SK-N-SH treated with all-trans-retinoic acid at 6 μM for 48 hours (cell line): ENCODE data around the gene CALML6.

Experiments
- ATAC-seq: fragments of 200-7000 bp; cut with Tn5 transposase; 3 replicates; pipeline ENCODE4 v1.9.1; 2020; ENCODE audit warnings: mild to moderate bottlenecking, moderate library complexity
- ARNTL ChIP-seq: fragments of 450-650 bp; formaldehyde crosslinking; IDR thresholded peaks from 2 replicates; pipeline ENCODE4 v1.5.0; 2020; ENCODE audit warnings: low read depth, mild to moderate bottlenecking, moderate library complexity, borderline replicate concordance
- BACH2 ChIP-seq: fragments of 250-450 bp; sonication (Bioruptor Pico); IDR thresholded peaks from 2 replicates; pipeline ENCODE4 v1.9.0; 2021; ENCODE audit warnings: mild to moderate bottlenecking, borderline replicate concordance
- CSDC2 ChIP-seq: fragments of 250-450 bp; sonication (Bioruptor Pico); IDR thresholded peaks from 2 replicates; pipeline ENCODE4 v1.5.0; 2020; ENCODE audit warnings: mild to moderate bottlenecking, moderate library complexity
- GLIS3 ChIP-seq: fragments of 250-450 bp; sonication (Bioruptor Pico); IDR thresholded peaks from 2 replicates; pipeline ENCODE4 v1.5.0; 2020; ENCODE audit warnings: mild to moderate bottlenecking, moderate library complexity
- ISL1 ChIP-seq: fragments of 250-450 bp; sonication (Bioruptor Pico); IDR thresholded peaks from 2 replicates; pipeline ENCODE4 v2.1.2; 2022; ENCODE audit warnings: mild to moderate bottlenecking, moderate library complexity
- OSR1 ChIP-seq: fragments of 250-450 bp; sonication (Bioruptor Pico); IDR thresholded peaks from 2 replicates; pipeline ENCODE4 v1.8.0; 2022; ENCODE audit warnings: moderate library complexity, mild to moderate bottlenecking, inconsistent platforms
- PPARA ChIP-seq: fragments of 250-450 bp; sonication (Bioruptor Pico); IDR thresholded peaks from 2 replicates; pipeline ENCODE4 v1.5.0; 2020; ENCODE audit warnings: mild to moderate bottlenecking, borderline replicate concordance
- RARB ChIP-seq: fragments of 250-450 bp; sonication (Bioruptor Pico); IDR thresholded peaks from 2 replicates; pipeline ENCODE4 v1.8.0; 2021; ENCODE audit warnings: mild to moderate bottlenecking, moderate library complexity
- SNAI2 ChIP-seq: fragments of 250-450 bp; sonication (Bioruptor Pico); IDR thresholded peaks from 2 replicates; pipeline ENCODE4 v1.5.0; 2020; ENCODE audit warnings: mild to moderate bottlenecking, moderate library complexity
- TCF4 ChIP-seq: fragments of 250-450 bp; sonication (Bioruptor Pico); IDR thresholded peaks from 2 replicates; pipeline ENCODE4 v1.8.0; 2021; ENCODE audit warnings: mild to moderate bottlenecking, moderate library complexity, borderline replicate concordance
- TOX ChIP-seq: fragments of 250-450 bp; sonication (Bioruptor Pico); IDR thresholded peaks from 2 replicates; pipeline ENCODE4 v1.8.0; 2021; ENCODE audit warnings: mild to moderate bottlenecking, moderate library complexity, borderline replicate concordance
- ZC3H10 ChIP-seq: fragments of 250-450 bp; sonication (Bioruptor Pico); IDR thresholded peaks from 2 replicates; pipeline ENCODE4 v1.5.1; 2021; ENCODE audit warnings: mild to moderate bottlenecking, moderate library complexity
- ZFP3 ChIP-seq: fragments of 250-450 bp; sonication (Bioruptor Pico); IDR thresholded peaks from 2 replicates; pipeline ENCODE4 v1.5.0; 2020; ENCODE audit warnings: mild to moderate bottlenecking, moderate library complexity
- ZNF565 ChIP-seq: fragments of 450-650 bp; formaldehyde crosslinking; conservative IDR thresholded peaks from 2 replicates; pipeline ENCODE4 v1.5.0; 2020; ENCODE audit warnings: low read depth, mild to moderate bottlenecking, moderate library complexity
- ZNF70 ChIP-seq: fragments of 450-650 bp; formaldehyde crosslinking; IDR thresholded peaks from 2 replicates; pipeline ENCODE4 v1.5.0; 2020; ENCODE audit warnings: mild to moderate bottlenecking, moderate library complexity
- ZNF8 ChIP-seq: fragments of 450-650 bp; formaldehyde crosslinking; IDR thresholded peaks from 2 replicates; pipeline ENCODE4 v1.5.0; 2020; ENCODE audit warnings: mild to moderate bottlenecking, moderate library complexity
- TF ChIP-seq, protein P1 (sequence below): fragments of 250-450 bp; sonication (Bioruptor Pico); IDR thresholded peaks from 2 replicates; pipeline ENCODE4 v1.5.1; 2021; ENCODE audit warnings: mild to moderate bottlenecking, moderate library complexity
- TF ChIP-seq, protein P2 (sequence below): fragments of 250-450 bp; sonication (Bioruptor Pico); IDR thresholded peaks from 2 replicates; pipeline ENCODE4 v1.5.1; 2020; ENCODE audit warnings: low read depth, mild to moderate bottlenecking, moderate library complexity
- TF ChIP-seq, protein P3 (sequence below): fragments of 250-450 bp; sonication (Bioruptor Pico); IDR thresholded peaks from 2 replicates; pipeline ENCODE4 v1.5.0; 2020; ENCODE audit warnings: mild to moderate bottlenecking, moderate library complexity
- TF ChIP-seq, protein P4 (sequence below): fragments of 250-450 bp; sonication (Bioruptor Pico); IDR thresholded peaks from 2 replicates; pipeline ENCODE4 v1.8.0; 2020; ENCODE audit warnings: mild to moderate bottlenecking, moderate library complexity, borderline replicate concordance
- TF ChIP-seq, protein P5 (sequence below): fragments of 250-450 bp; sonication (Bioruptor Pico); IDR thresholded peaks from 2 replicates; pipeline ENCODE4 v1.8.0; 2021; ENCODE audit warnings: low read depth, mild to moderate bottlenecking, moderate library complexity, borderline replicate concordance

CALML6 gene, protein sequence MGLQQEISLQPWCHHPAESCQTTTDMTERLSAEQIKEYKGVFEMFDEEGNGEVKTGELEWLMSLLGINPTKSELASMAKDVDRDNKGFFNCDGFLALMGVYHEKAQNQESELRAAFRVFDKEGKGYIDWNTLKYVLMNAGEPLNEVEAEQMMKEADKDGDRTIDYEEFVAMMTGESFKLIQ

DNA sequence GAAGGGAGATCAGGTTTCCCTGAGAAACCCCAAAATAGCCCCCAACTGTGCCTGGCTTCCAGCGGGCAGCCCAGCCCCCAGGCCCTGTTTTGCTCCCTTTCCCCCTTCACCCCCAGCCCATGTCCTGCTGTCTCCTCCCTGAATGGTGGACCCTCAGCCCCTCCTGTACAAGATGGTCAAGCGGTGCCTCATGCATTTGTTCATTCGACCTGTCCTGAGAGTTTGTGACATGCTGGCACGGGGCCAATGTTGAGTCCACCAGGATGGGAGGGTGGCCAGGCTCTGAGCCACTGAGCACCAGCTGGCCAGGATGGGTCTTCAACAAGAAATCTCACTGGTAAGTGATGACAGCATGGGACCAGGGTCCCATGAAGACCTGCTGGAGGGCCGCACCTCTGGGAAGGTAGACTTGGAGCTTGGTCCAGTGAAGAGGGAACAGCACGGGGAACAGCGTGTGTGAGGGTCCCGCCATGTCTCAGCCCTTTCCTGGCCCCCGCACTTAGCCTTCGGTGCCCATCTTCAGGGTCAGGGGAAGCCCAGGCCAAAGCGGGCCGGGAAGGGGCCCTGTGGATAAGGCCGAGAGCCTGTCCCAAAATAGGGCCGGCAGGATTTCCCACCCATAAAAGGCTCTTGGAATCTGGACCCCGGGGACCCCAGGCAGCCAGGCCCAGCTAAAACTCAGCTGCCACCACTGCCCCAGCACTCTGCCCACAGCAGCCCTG is at the start of gene CALML6:
Gene CALML6 (plus strand): TSS at position 290 of the 722 bp plus-strand sequence. CDS start 21 bp downstream, at position 311.
- TF ChIP-seq PPARA (CRISPR knock-in tag), result no peak
- TF ChIP-seq RARB (CRISPR knock-in tag), result no peak
- TF ChIP-seq ZFP3 (CRISPR knock-in tag), result no peak
- TF ChIP-seq, protein P1, sequence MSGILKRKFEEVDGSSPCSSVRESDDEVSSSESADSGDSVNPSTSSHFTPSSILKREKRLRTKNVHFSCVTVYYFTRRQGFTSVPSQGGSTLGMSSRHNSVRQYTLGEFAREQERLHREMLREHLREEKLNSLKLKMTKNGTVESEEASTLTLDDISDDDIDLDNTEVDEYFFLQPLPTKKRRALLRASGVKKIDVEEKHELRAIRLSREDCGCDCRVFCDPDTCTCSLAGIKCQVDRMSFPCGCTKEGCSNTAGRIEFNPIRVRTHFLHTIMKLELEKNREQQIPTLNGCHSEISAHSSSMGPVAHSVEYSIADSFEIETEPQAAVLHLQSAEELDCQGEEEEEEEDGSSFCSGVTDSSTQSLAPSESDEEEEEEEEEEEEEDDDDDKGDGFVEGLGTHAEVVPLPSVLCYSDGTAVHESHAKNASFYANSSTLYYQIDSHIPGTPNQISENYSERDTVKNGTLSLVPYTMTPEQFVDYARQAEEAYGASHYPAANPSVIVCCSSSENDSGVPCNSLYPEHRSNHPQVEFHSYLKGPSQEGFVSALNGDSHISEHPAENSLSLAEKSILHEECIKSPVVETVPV (CRISPR knock-in tag), result no peak
- TF ChIP-seq, protein P2, sequence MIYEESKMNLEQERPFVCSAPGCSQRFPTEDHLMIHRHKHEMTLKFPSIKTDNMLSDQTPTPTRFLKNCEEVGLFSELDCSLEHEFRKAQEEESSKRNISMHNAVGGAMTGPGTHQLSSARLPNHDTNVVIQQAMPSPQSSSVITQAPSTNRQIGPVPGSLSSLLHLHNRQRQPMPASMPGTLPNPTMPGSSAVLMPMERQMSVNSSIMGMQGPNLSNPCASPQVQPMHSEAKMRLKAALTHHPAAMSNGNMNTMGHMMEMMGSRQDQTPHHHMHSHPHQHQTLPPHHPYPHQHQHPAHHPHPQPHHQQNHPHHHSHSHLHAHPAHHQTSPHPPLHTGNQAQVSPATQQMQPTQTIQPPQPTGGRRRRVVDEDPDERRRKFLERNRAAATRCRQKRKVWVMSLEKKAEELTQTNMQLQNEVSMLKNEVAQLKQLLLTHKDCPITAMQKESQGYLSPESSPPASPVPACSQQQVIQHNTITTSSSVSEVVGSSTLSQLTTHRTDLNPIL (CRISPR knock-in tag), result no peak
- no peak for TF ChIP-seq OSR1 (CRISPR knock-in tag)
- TF ChIP-seq TCF4 (CRISPR knock-in tag), result no peak
- TF ChIP-seq, protein P3, sequence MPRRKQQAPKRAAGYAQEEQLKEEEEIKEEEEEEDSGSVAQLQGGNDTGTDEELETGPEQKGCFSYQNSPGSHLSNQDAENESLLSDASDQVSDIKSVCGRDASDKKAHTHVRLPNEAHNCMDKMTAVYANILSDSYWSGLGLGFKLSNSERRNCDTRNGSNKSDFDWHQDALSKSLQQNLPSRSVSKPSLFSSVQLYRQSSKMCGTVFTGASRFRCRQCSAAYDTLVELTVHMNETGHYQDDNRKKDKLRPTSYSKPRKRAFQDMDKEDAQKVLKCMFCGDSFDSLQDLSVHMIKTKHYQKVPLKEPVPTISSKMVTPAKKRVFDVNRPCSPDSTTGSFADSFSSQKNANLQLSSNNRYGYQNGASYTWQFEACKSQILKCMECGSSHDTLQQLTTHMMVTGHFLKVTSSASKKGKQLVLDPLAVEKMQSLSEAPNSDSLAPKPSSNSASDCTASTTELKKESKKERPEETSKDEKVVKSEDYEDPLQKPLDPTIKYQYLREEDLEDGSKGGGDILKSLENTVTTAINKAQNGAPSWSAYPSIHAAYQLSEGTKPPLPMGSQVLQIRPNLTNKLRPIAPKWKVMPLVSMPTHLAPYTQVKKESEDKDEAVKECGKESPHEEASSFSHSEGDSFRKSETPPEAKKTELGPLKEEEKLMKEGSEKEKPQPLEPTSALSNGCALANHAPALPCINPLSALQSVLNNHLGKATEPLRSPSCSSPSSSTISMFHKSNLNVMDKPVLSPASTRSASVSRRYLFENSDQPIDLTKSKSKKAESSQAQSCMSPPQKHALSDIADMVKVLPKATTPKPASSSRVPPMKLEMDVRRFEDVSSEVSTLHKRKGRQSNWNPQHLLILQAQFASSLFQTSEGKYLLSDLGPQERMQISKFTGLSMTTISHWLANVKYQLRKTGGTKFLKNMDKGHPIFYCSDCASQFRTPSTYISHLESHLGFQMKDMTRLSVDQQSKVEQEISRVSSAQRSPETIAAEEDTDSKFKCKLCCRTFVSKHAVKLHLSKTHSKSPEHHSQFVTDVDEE (CRISPR knock-in tag), result no peak
- TF ChIP-seq BACH2 (CRISPR knock-in tag), result no peak
- no peak for TF ChIP-seq SNAI2 (CRISPR knock-in tag)
- TF ChIP-seq ZC3H10 (CRISPR knock-in tag), result no peak
- TF ChIP-seq ARNTL, result no peak
- TF ChIP-seq, protein P4, sequence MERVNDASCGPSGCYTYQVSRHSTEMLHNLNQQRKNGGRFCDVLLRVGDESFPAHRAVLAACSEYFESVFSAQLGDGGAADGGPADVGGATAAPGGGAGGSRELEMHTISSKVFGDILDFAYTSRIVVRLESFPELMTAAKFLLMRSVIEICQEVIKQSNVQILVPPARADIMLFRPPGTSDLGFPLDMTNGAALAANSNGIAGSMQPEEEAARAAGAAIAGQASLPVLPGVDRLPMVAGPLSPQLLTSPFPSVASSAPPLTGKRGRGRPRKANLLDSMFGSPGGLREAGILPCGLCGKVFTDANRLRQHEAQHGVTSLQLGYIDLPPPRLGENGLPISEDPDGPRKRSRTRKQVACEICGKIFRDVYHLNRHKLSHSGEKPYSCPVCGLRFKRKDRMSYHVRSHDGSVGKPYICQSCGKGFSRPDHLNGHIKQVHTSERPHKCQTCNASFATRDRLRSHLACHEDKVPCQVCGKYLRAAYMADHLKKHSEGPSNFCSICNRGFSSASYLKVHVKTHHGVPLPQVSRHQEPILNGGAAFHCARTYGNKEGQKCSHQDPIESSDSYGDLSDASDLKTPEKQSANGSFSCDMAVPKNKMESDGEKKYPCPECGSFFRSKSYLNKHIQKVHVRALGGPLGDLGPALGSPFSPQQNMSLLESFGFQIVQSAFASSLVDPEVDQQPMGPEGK, result no peak
- TF ChIP-seq ZNF70 (CRISPR knock-in tag), result no peak
- TF ChIP-seq ZNF565 (CRISPR knock-in tag), result no peak
- no peak for TF ChIP-seq ZNF8 (CRISPR knock-in tag)
- no peak for TF ChIP-seq CSDC2
- TF ChIP-seq, protein P5, sequence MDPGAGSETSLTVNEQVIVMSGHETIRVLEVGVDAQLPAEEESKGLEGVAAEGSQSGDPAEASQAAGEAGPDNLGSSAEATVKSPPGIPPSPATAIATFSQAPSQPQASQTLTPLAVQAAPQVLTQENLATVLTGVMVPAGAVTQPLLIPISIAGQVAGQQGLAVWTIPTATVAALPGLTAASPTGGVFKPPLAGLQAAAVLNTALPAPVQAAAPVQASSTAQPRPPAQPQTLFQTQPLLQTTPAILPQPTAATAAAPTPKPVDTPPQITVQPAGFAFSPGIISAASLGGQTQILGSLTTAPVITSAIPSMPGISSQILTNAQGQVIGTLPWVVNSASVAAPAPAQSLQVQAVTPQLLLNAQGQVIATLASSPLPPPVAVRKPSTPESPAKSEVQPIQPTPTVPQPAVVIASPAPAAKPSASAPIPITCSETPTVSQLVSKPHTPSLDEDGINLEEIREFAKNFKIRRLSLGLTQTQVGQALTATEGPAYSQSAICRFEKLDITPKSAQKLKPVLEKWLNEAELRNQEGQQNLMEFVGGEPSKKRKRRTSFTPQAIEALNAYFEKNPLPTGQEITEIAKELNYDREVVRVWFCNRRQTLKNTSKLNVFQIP (CRISPR knock-in tag), result no peak
- TF ChIP-seq, all 23 proteins: peak for 0
- no peak for ATAC-seq

- no peak for TF ChIP-seq ZNF565 (CRISPR knock-in tag)
- TF ChIP-seq SNAI2 (CRISPR knock-in tag), result no peak
- no peak for TF ChIP-seq CSDC2
- no peak for TF ChIP-seq TCF4 (CRISPR knock-in tag)
- no peak for TF ChIP-seq ZC3H10 (CRISPR knock-in tag)
- no peak for TF ChIP-seq RARB (CRISPR knock-in tag)
- no peak for ATAC-seq
These were observed 47.9 kb upstream of the CALML6 start for GRCh38 chr1:1867164-1867563.

GRCh38 chr1:1869469-1869868 is 45.6 kb upstream of the CALML6 start:
- TF ChIP-seq, protein P5 (CRISPR knock-in tag), result no peak
- TF ChIP-seq, protein P4, result no peak
- TF ChIP-seq TCF4 (CRISPR knock-in tag) (no peak), GLIS3 (CRISPR knock-in tag) (no peak), RARB (CRISPR knock-in tag) (no peak), ZNF565 (CRISPR knock-in tag) (no peak), ZNF70 (CRISPR knock-in tag) (no peak), SNAI2 (CRISPR knock-in tag) (no peak), BACH2 (CRISPR knock-in tag) (no peak), TOX (CRISPR knock-in tag) (no peak), ISL1 (CRISPR knock-in tag) (no peak)
- no peak for ATAC-seq
